HFFc6 (cell line): ENCODE data around the gene GALK1. TPM values are rescaled to one million over a fixed set of nuclear protein-coding genes. Genes with fewer than 3 reads are reported as not detected.

Experiments used
- DNase-seq: peaks from one replicate; pipeline ENCODE4 v3.0.0-alpha.2; 2018
- H3K27ac Mint-ChIP-seq: 2 replicates; pipeline ENCODE4 v1.8.0; 2020; ENCODE audit warnings: mild to moderate bottlenecking, mixed read lengths
- H3K27me3 Mint-ChIP-seq: 2 replicates; pipeline ENCODE4 v1.8.0; 2021; ENCODE audit warnings: mild to moderate bottlenecking, moderate library complexity, mixed read lengths; ENCODE audit not compliant: insufficient read depth
- H3K36me3 Mint-ChIP-seq: 2 replicates; pipeline ENCODE4 v1.8.0; 2021; ENCODE audit warnings: low read depth, mixed read lengths
- H3K4me1 Mint-ChIP-seq: 2 replicates; pipeline ENCODE4 v1.8.0; 2020; ENCODE audit warnings: low read depth, mixed read lengths
- H3K4me3 Mint-ChIP-seq: 2 replicates; pipeline ENCODE4 v1.8.0; 2020; ENCODE audit warnings: mild to moderate bottlenecking, moderate library complexity, mixed read lengths
- H3K9me3 Mint-ChIP-seq: 2 replicates; pipeline ENCODE4 v1.8.0; 2020; ENCODE audit warnings: mild to moderate bottlenecking, mixed read lengths
- CTCF ChIP-seq: fragments of 200-600 bp; sonication (generic); IDR thresholded peaks from 2 replicates; pipeline ENCODE4 v1.5.0; 2021; ENCODE audit warnings: antibody characterized with exemption, mild to moderate bottlenecking
- total RNA-seq, 6 experiments: library from RNA; stranded (reverse); fragmentation: NEBNext Ultra II Directional; extraction: Animal tissue kit (Norgen Biotek cat#: 25700); gene quantifications; 2 replicates in 1 of 6; 3 replicates in 5 of 6; pipeline ENCODE4 v1.2.3, GENCODE V29; 2021

Gene GALK1
- total RNA-seq, 6 experiments from 2014 or later = 33.8 to 43.2 (median 37.7) TPM

- TF ChIP-seq CTCF = no peak
- DNase-seq = no peak
- Mint-ChIP-seq H3K9me3 (no peaks in the 10 kb centered on the region), H3K27ac (no peak overlapping the region), H3K27me3 (peaks cover 2% of the 10 kb centered on the region), H3K36me3 (no peaks in the 10 kb centered on the region), H3K4me1 (no peaks in the 10 kb centered on the region), H3K4me3 (no peak overlapping the region)
Measured at GRCh38 chr17:75806822-75807500, 42.0 kb upstream of the GALK1 start.

GRCh38 chr17:75803883-75804282 is 38.9 kb upstream of the GALK1 start:
- no peak for DNase-seq
- Mint-ChIP-seq H3K27me3 (no peaks in the 10 kb centered on the region; the same call in 1 of the 2 replicates), H3K4me1 (no peaks in the 10 kb centered on the region), H3K4me3 (no peak overlapping the region), H3K36me3 (peaks cover 8% of the 10 kb centered on the region; the same call in 1 of the 2 replicates), H3K9me3 (no peaks in the 10 kb centered on the region), H3K27ac (no peak overlapping the region)
- TF ChIP-seq CTCF = no peak

- Mint-ChIP-seq H3K4me3 (no peak overlapping the region), H3K4me1 (no peaks in the 10 kb centered on the region), H3K9me3 (no peaks in the 10 kb centered on the region), H3K27me3 (no peaks in the 10 kb centered on the region), H3K36me3 (peaks cover 8% of the 10 kb centered on the region; the same call in 1 of the 2 replicates), H3K27ac (no peak overlapping the region)
- no peak for TF ChIP-seq CTCF
- DNase-seq = no peak
Measured at GRCh38 chr17:75799402-75799801, 34.4 kb upstream of the GALK1 start.

- Mint-ChIP-seq H3K36me3 (peaks cover 14% of the 10 kb centered on the region; the same call in 1 of the 2 replicates), H3K27ac (no peak overlapping the region), H3K4me3 (no peak overlapping the region), H3K27me3 (no peaks in the 10 kb centered on the region), H3K4me1 (peaks cover 14% of the 10 kb centered on the region), H3K9me3 (no peaks in the 10 kb centered on the region)
- no peak for DNase-seq
- no peak for TF ChIP-seq CTCF
Measured at GRCh38 chr17:75795820-75796607, 31.0 kb upstream of the GALK1 start.

- DNase-seq = no peak
- Mint-ChIP-seq H3K4me3 (no peak overlapping the region), H3K4me1 (peaks cover 14% of the 10 kb centered on the region), H3K9me3 (no peaks in the 10 kb centered on the region), H3K27me3 (no peaks in the 10 kb centered on the region), H3K27ac (no peak overlapping the region), H3K36me3 (peaks cover 6% of the 10 kb centered on the region; the same call in 1 of the 2 replicates)
- no peak for TF ChIP-seq CTCF
Measured at GRCh38 chr17:75793460-75793859, 28.5 kb upstream of the GALK1 start.
